Stimulated activated CD4-positive, alpha-beta T cell treated with anti-CD3 and anti-CD28 coated beads, Interleukin-15, amount 100 ng/mL, for 48 hours (primary cell): Measurements from ENCODE around the gene KLF3.
"Not testable (repeated sequence)": the region's sequence is repeated elsewhere in the genome, so short reads cannot be mapped to it uniquely, and the experiment has no call there.

Experiments used
- DNase-seq, 2 donors: peaks; one replicate each; pipeline ENCODE4 v3.0.0-alpha.2; 2020; ENCODE audit warnings: low read depth in 2 of 2

KLF3 gene

DNA sequence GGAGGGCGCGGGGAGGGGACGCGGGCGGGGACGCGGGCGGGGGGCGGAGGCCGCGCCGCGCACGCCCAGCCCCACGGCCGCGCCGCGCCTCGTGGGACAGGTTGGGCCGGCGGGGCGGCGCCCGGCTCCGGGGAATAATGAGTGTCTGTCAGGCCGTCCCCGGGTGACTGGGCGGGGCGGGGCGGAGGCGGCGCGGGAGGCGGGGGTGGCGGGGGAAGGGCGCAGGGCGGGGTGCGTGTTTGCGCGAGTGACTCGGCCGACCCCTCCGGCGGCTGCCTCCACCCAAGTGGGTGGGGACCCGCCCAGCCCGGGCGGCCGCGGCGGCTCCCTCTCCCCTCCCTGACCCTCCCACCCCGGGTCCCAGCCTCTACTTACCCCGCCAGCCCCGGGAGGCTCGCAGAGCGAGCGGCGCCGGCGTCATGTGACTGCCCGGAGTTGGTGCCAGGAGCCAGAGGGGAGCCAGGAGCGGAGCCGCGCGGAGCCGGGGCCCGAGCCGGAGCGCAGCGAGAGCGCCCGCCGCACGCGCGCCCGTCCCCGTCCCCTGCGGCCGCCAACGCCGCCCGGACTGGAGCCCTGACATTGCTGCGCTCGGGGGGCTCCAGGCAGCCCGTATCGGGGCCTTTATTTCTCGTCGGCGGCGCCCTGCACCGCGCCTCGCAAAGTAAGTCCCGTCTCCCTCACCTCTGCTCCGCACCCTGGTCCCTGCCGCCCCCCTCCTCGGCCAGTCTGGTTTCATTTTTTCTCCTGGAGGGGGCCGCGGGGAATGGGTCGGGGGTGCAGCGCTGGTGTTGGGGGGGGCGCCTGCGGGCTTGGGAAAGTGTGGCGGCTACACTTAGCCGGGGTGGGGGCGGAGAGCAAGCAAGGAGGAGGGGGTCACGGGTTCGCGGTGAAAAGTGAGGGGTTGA lies at the start of gene KLF3:
Gene KLF3, plus strand, starts transcription at position 399 of the 905 bp plus-strand sequence. CDS start 16,427 bp downstream, outside the sequence.
- peak in 1 of 2 donors; percentile 64 for DNase-seq

DNA sequence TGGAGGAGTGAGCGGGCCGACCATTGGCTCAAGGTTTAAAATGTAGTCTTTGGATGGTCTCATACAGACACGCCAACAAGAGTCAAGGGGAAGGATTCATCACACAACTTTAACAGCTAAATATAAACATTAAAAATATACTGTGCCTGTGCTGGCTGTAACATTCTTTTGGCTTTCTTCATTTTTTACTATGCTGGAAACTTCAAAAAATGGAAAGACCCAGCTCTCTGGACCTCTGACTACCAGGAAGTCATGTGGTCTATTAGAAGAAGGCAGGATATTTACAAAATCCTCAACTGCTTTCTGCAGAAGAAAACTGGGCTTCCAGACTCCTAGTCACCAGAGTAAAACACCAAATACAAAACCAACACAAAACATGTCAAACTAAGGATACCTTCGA lies 49.8 kb upstream of the KLF3 start:
- DNase-seq = no peak

DNA sequence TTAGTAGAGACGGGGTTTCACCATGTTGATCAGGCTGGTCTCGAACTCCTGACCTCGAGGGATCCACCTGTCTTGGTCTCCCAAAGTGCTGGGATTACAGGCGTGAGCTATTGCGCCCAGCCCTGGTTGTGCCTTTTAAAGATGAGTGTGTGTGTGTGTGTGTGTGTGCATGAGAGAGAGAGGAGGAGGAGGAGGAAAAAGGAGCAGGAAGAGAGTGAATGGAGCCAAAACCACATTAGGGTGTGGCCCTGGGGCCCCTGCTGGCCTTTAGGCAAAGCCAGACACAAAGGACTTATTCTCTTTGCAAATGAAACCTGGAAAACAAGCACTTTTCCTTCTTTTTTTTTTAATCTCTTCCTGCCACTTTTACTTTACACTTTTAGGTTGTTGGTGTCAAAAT lies 48.2 kb upstream of the KLF3 start:
- no peak for DNase-seq

DNA sequence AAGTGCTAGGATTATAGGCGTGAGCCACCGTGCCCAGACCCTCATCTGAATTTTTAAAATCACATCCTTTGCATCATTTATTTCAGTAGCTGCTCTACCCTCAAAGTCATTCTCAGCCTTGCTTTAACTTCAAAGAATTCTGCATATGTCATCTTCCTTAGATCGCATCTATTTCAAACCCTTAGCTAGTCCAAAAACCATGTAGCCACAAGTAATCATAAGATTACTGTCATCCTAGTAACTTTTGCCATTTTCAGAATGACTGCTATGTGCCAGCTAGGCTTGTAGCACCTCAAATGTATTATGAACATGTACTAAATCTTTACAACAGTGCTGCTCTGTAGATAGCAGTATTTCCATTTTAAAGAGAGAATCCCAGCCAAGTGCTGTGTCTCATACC lies 45.5 kb upstream of the KLF3 start:
- no peak for DNase-seq

DNA sequence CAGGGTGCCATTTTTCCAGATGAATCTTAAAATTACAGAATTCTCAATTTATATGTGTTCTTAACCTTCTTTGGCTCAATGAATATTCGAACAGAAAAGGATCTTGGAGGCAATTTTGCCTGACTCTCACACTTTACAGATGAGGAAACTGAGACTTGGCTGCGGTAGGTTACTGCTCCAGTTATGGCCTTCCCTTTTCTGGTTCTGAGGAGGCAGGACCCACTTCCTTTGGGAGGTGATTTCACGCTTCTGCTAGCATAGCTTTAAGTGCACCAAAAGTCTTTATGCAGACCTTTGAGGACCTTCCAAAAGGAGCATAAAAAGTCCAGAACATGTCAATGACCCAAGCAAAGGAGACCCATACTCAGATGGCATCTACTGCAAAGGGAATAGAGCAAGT lies 44.7 kb upstream of the KLF3 start:
- DNase-seq = no peak

DNA sequence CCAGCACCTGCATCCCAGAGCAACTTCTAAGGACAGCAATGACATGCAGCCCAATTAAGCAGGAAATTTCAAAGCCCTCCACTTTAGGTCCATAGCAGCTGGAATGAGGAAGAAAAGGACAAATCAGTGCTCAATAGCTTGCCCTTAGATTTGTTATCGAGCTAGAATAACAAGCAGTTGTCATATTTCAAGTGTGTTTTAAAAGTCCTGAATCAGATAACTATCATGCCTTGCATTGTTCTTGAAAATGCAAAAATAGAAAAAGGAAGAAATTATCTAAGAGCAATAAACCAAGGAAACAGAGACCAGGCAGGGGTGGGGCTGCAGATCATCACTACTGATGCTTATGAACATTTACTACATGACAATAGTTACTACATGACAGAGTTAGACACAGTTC lies 43.9 kb upstream of the KLF3 start:
- no peak for DNase-seq

DNA sequence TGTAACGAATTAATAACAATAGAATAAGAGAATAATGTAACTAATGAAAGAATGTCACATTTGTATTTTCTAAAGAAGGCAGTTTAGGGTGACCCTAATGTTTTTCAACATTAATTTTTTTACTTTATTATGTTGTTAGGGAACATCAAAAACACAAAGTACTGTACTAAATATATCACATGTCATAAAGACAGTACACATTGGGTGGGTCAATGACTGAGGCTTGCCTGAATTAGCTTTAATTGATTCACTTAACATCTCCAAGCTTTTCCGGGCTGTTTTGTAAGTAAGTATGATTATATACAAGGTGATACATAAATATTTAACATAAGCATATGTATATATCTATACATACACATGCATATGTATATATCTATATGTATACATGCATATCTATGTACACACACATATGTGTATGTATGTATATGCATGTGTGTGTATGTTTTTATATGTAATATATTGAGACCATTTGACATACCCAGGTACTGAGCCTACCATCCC lies 43.4 kb upstream of the KLF3 start:
- DNase-seq = no peak

DNA sequence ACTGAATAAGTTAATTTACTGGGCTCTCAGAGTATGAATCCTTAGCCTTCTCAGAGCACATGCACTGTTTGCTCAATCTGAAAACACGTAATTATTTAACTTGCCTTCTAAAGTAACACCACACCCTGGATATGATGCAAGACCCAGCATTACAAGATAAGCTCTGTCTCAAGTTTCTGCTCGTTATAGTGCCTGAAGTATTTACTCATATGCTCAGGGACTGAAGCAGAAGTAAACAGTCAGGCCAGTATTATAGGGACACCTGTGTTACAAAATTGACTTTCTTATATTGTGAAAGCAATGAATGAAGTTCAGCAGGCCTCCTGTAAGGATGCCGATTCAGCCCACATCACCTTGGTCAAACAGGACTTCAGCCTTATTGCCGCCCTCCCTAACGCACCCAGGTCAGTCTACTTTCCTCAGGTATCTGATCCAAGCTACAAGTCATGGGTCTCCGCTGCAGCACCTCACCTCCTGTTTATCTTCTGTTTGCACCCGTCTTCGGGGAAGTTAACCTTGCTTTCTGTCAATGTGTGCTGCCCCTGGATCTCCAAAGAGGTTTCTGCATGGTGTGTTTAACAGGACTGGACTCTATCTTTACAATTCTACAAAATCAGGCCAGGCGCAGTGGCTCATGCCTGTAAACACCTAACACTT lies 42.8 kb upstream of the KLF3 start:
- no peak for DNase-seq

DNA sequence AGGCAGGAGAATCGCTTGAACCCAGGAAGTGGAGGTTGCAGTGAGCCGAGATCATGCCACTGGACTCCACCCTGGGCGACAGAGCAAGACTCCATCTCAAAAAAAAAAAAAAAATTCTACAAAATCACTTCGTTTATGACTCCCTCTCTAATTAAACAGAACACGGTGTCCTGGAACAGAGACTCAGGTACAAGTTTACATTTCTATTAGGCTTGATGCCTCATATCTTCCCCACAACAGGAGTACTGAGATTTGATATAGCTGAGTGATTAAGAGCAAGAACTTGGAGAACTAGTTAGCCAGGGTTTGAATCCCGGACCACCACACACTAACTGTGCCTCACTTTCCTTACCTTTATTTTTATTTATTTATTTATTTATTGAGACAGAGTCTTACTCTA lies 42.2 kb upstream of the KLF3 start:
- DNase-seq = no peak

DNA sequence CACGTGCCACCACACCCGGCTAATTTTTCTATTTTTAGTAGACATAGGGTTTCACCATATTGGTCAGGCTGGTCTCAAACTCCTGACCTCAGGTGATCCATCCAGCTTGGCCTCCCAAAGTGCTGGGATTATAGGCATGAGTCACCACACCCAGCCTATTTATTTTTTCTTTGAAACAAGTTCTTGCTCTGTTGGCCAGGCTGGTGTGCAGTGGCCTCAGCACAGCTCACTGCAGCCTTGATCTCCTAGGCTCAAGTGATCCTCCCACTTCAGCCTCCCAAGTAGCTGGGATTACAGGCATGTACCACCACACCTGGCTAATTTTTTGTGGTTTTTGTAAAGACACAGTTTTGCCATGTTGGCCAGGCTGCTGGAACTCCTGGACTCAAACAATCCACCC lies 41.7 kb upstream of the KLF3 start:
- DNase-seq = not testable (repeated sequence)

DNA sequence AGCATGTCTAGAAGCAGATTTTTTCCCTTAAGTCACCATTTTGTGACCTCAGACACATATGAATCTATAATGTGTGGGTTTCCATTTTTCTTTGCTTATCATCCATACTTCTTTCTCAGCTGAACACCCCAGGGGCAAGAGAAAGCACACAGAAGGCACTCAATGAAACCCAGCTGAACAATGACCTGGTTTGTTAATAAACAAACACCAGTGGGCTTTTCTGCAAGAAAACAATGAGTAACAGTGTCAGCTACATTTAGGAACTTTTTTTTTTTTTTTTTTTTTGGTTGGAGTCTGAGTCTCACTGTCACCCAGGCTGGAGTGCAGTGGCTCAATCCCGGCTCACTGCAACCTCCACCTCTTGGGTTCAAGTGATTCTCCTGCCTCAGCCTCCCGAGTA lies 40.7 kb upstream of the KLF3 start:
- DNase-seq = no peak

DNA sequence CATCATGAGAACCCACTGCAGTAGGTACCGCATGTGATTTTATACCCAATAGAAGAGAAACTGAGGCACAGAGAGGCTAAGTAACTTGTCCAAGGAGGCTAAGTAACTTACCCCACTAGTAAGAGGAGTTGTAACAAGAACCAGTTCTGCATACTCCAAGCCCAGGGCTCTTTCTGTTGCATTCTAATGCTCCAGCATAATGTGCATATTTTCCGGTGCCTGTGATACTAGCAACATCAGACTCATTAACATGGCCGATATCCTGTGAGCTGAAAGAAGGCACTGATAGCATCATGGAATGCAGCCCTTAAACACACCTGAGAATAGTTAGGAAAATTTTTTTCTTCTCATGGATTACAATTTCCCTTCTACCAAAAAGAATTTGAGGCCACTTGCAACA lies 39.7 kb upstream of the KLF3 start:
- no peak for DNase-seq

DNA sequence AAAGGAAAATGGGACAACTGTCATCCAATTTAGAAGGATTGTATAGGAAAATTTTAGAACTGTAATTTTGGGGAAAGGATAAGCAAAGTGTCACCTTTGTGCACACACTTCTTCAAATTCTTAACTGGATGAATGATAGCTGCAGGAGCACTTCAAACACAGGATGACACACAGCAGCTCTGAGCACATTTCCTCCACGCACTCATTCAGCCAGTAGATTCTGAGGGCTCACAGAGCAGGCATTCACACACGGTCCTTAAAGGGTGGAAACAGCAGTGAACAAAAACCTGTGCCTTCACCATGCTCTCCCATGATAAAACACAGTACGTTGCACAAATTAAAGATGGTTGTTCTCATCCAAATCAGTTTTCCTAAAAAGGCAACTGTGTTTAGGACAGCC lies 38.5 kb upstream of the KLF3 start:
- DNase-seq = no peak

DNA sequence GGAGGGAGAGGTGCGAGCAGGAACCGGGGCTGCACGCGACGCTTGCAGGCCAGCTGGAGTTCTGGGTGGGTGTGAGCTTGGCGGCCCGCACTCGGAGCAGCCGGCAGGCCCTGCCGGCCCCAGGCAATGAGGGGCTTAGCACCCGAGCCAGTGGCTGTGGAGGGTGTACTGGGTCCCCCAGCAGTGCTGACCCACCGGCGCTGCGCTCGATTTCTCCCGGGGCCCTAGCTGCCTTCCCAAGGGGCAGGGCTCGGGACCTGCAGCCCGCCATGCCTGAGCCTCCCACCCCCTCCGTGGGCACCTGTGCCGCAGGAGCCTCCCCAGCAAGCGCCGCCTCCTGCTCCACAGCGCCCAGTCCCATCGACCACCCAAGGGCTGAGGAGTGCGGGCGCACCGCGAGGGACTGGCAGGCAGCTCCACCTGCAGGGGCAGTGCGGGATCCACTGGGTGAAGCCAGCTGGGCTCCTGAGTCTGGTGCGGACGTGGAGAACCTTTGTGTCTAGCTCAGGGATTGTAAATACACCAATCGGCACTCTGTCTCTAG lies 37.0 kb upstream of the KLF3 start:
- DNase-seq = not testable (repeated sequence)

DNA sequence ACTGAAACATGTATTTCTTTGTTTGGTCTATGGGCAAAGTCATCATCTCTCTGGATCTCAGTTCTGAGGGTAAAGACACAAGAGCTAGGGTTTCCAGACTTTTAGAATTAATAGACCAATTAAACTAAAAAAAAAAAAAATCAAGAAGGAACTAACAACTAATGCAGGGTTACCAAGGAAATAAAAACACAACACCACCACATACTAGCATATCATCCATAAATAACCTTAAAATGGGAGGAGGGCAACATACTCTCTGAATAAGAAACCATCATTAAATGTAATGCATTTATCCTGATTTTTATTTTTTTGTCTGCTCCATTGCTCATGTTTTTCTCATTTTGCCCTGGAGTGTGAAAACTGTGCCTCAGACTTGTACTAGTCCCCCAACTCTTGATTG lies 33.5 kb upstream of the KLF3 start:
- DNase-seq = no peak

DNA sequence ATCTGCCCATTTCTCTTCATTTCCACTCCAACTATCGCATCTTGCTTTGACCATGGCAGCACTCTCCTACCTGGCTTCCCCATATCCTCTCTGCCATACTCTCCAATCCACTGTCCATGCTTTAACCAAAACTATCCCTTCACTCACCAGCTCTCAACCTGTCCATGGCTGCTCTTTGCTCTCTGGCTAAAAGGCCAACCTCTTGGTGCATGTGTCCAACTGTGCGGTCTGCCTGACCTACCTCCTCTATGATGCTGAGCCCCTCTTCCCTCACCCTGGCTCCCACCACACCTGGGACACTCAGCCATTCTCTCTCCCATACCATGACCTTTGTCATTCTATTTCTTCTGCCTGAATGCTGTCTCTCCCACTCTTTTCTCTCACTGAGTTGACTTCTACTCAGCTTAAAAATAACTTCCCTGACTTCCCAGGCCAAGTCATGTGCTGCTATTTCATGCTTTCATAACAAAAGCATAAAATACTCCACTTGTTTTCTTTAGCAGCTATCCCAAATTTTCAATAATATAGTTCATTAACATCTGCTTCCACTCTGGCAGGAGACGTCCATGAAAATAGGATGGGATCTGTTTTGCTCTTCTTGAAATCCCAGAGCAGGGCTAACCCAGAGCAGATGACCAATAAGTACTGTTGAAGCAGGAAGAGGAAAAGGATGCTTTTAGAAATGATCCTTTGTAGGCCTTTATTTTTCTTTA lies 29.8 kb upstream of the KLF3 start:
- no peak for DNase-seq

DNA sequence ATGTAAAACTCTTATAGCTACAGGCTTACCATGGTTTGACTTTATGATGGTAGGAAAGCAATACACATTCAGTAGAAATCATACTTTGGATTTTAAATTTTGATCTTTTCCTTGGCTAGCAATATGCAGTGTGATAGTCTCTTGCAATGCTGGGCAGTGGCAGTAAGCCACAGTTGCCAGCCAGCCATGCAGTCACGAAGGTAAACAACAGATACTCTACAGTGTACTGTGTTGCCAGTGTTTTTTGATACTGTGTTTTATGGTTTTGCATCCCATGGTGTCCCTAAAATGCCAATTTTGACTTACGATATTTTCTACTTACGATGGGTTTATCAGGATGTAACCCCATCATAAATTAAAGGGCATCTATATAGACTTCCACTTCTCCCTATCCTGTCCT lies 24.8 kb upstream of the KLF3 start:
- DNase-seq = no peak

DNA sequence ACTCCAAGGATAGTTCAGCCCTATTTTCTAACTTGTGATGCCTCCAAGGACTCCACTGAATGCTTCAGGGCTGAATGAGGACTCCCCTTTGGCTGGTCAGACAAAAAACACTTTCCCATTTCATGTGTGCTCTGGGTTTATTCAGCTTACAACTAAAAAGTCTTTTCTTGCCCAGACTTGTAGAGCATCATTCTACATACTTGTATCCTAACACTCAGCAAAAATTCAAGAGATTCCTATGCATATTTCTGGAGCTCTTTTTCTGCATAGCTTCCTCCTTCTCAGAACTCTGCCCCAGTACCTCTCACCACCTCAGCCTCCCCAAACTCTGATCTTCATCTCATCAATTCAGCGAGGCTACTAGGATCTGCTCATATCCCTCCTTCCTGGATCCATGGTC lies 22.2 kb upstream of the KLF3 start:
- no peak for DNase-seq

DNA sequence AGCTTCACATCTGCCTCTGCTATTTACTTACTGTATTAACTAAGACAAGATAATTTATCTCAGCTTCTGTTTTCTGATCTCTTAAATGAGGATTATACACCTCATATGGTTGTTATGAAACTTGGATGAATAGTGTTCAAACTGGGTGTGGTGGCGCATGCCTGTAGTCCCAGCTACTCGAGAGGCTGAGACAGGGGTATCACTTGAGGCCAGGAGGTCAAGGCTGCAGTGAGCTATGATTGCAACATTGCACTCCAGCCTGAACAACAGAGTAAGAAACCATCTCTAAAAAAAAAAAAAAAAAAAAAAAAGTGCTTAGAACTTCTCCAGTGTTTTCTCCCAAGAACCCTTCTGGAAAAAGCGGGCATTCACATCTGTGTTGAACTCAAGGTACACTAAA lies 19.8 kb upstream of the KLF3 start:
- DNase-seq = no peak

DNA sequence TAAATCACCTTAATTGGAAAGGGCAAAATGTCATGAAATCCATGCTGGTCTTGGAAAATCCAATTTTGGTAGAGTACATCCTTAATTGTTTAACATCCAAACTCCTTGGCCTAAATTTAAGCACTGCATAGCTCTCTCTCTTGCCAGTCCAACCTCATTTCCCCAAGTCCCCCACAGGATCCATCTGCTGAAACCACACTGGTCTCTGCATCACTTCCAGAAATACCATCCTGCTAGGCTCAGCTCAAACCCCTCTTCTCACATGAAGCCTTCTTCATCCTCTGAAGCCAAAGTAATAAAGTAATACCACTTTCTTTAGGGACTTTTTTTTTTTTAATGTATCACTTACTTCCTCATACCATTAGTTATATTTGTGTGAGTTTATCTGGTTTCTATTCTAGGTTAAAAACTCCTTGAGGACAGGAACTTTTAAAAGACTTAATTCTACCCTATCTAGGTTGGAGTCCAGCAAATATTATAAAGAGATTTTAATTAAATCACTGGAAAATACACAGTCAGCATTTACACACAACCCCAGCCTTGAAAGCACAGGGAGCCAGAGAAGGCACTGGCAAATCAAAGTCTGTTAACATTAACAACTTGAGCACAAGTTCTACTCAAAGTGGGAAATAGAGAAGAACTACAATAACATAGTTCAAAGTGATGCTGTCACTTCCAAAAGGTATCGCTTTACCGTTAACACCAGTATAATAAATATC lies 16.7 kb upstream of the KLF3 start:
- no peak for DNase-seq

DNA sequence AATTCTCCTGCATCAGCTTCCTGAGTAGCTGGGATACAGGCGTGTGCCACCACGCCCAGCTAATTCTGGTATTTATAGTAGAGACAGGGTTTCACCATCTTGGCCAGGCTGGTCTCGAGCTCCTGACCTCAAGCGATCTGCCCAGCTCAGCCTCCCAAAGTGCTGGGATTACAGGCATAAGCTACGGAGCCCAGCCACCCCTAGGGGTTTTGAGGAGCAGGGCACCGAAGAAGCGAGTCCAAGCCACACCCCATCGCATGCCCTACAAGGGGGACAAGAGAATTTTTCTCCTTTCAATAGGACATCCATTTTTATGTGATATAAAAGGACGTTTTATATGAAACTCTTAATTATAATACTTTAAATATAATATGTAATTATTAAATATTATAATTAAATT lies 13.9 kb upstream of the KLF3 start:
- DNase-seq = no peak

DNA sequence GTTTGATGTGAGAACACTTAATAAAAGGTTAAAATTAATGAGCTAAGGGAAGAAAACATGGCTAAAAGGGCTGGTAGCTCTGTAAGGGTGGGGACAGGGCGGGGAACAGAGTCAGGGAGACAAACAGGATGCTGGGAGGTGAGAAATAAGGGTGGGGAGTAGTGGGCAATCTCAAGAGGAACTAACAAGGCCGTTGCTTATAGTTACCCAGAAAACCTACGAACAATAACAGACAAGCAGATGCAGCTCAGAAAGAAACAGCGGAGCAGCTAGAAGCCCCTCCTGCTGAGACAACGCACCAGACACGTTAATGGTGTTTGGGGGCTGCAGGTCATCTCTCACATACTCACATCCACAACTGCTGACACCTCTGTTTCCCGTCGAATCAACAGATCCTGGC lies 9.7 kb upstream of the KLF3 start:
- no peak for DNase-seq
